ENCODE data around the gene PAN3.

PAN3 gene

GRCh38 chr13:28138012-28138755, at the start of gene PAN3:
Gene PAN3 (plus strand): TSS chr13:28138545. CDS start chr13:28138658, 113 bp downstream.
- ChIA-PET CTCF (interaction anchor here (0.7 kb wide), 1 partner anchor 1747 kb away, joined by 9 read pairs; no protein-coding TSS in a partner anchor), POLR2A (ENCODE audit: low non-redundant PET) (interaction anchor here (0.7 kb wide), 2 partner anchors 52 to 226 kb away, joined by 3 to 9 read pairs; no protein-coding TSS in a partner anchor)
- peak within 1 kb of the TSS; percentile 95 for H3K27ac ChIP-seq
- TF ChIP-seq CTCF (conservative IDR thresholded peaks at IDR 0.05; ENCODE audit: low read depth), result no peak
- peak; percentile 81 for DNase-seq (ENCODE audit: low spot score)

- no peak overlapping the region for H3K27ac ChIP-seq
- ChIA-PET POLR2A (ENCODE audit: low non-redundant PET) (no interaction called here), CTCF (interaction anchor here (0.6 kb wide), 1 partner anchor 161 kb away, joined by 3 read pairs; no protein-coding TSS in a partner anchor)
- no peak for DNase-seq (ENCODE audit: low spot score)
- TF ChIP-seq CTCF (conservative IDR thresholded peaks at IDR 0.05; ENCODE audit: low read depth), result no peak
These were observed 49.3 kb upstream of the PAN3 start for GRCh38 chr13:28089065-28089464.

- no peak overlapping the region for H3K27ac ChIP-seq
- no peak for TF ChIP-seq CTCF (conservative IDR thresholded peaks at IDR 0.05; ENCODE audit: low read depth)
- POLR2A ChIA-PET (ENCODE audit: low non-redundant PET), result no interaction called here
- no peak for DNase-seq (ENCODE audit: low spot score)
- CTCF ChIA-PET, result no interaction called here
These were observed 45.9 kb upstream of the PAN3 start for GRCh38 chr13:28092431-28092830.

GRCh38 chr13:28093881-28094280, 44.5 kb upstream of the PAN3 start:
- POLR2A ChIA-PET (ENCODE audit: low non-redundant PET), result no interaction called here

GRCh38 chr13:28094306-28094705, 44.0 kb upstream of the PAN3 start:
- no peak for DNase-seq (ENCODE audit: low spot score)
- CTCF ChIA-PET, result interaction anchor here (0.6 kb wide), 1 partner anchor 19 kb away, joined by 5 read pairs; no protein-coding TSS in a partner anchor
- H3K27ac ChIP-seq, result no peak overlapping the region
- POLR2A ChIA-PET (ENCODE audit: low non-redundant PET), result no interaction called here
- no peak for TF ChIP-seq CTCF (conservative IDR thresholded peaks at IDR 0.05; ENCODE audit: low read depth)

More at GRCh38 chr13:28093881-28094280, 44.5 kb upstream of the PAN3 start:
- CTCF ChIA-PET, result no interaction called here
- no peak for DNase-seq (ENCODE audit: low spot score)
- H3K27ac ChIP-seq, result no peak overlapping the region
- no peak for TF ChIP-seq CTCF (conservative IDR thresholded peaks at IDR 0.05; ENCODE audit: low read depth)

- CTCF ChIA-PET, result interaction anchor here (0.7 kb wide), 1 partner anchor 163 kb away, joined by 4 read pairs; no protein-coding TSS in a partner anchor
- H3K27ac ChIP-seq, result no peak overlapping the region
- no peak for DNase-seq (ENCODE audit: low spot score)
- POLR2A ChIA-PET (ENCODE audit: low non-redundant PET), result no interaction called here
- TF ChIP-seq CTCF (conservative IDR thresholded peaks at IDR 0.05; ENCODE audit: low read depth), result no peak
These were observed 40.8 kb upstream of the PAN3 start for GRCh38 chr13:28097503-28097902.
